ENCODE results near the gene ARFIP2. TPM values are rescaled to one million over a fixed set of nuclear protein-coding genes. Genes with fewer than 3 reads are reported as not detected.

The ARFIP2 gene
- total and polyA plus RNA-seq, 4 donors, result 16.2 to 42.0 (median 23.8) TPM

GRCh38 chr11:6486938-6487337 is 5.8 kb upstream of the ARFIP2 start:
- peaks cover 2 to 28% (median 19%) of the 10 kb centered on the region in 4 donors for H3K36me3 ChIP-seq (ENCODE audit: control insufficient read depth in 4 of 4, insufficient read depth in 3 of 4, low read depth in 1 of 4, low read length in 3 of 4)
- H3K9me3 ChIP-seq (ENCODE audit: control insufficient read depth in 4 of 4, low read length in 3 of 4), result no peaks in the 10 kb centered on the region
- no peak overlapping the region for H3K4me3 ChIP-seq (ENCODE audit: low read depth in 1 of 3, low read length in 3 of 3)
- no peak overlapping the region for H3K27ac ChIP-seq (ENCODE audit: low read depth in 1 of 2, low read length in 2 of 2)
- no peak overlapping the region for H3K9ac ChIP-seq (ENCODE audit: low read depth in 1 of 2, low read length in 2 of 2)
- H3K27me3 ChIP-seq (ENCODE audit: control insufficient read depth in 4 of 4, insufficient read depth in 4 of 4, low read length in 3 of 4), result no peaks in the 10 kb centered on the region
- TF ChIP-seq ZBTB33 (IDR thresholded peaks at IDR 0.05) (no peak), JUND (IDR thresholded peaks at IDR 0.05) (no peak), SP1 (IDR thresholded peaks at IDR 0.05) (no peak), EGR1 (IDR thresholded peaks at IDR 0.05; ENCODE audit: low read depth in 2 of 2) (no peak)
- 79% methylated on average over 1 of the region's 1 CpG for WGBS
- H3K4me1 ChIP-seq (ENCODE audit: control insufficient read depth in 4 of 4, insufficient read depth in 4 of 4, low read length in 3 of 4), result peaks cover 15 to 20% (median 18%) of the 10 kb centered on the region in 4 donors
- no peak for DNase-seq (ENCODE audit: low spot score)

GRCh38 chr11:6486256-6486655 is 5.1 kb upstream of the ARFIP2 start:
- Histone ChIP-seq H3K9ac (ENCODE audit: low read depth in 1 of 2, low read length in 2 of 2) (no peak overlapping the region), H3K4me3 (ENCODE audit: low read depth in 1 of 3, low read length in 3 of 3) (no peak overlapping the region), H3K27me3 (ENCODE audit: control insufficient read depth in 4 of 4, insufficient read depth in 4 of 4, low read length in 3 of 4) (no peaks in the 10 kb centered on the region), H3K9me3 (ENCODE audit: control insufficient read depth in 4 of 4, low read length in 3 of 4) (no peaks in the 10 kb centered on the region), H3K27ac (ENCODE audit: low read depth in 1 of 2, low read length in 2 of 2) (no peak overlapping the region), H3K36me3 (ENCODE audit: control insufficient read depth in 4 of 4, insufficient read depth in 3 of 4, low read depth in 1 of 4, low read length in 3 of 4) (peaks cover 2 to 27% (median 16%) of the 10 kb centered on the region in 4 donors), H3K4me1 (ENCODE audit: control insufficient read depth in 4 of 4, insufficient read depth in 4 of 4, low read length in 3 of 4) (peaks cover 15 to 24% (median 20%) of the 10 kb centered on the region in 4 donors)
- TF ChIP-seq EGR1 (IDR thresholded peaks at IDR 0.05; ENCODE audit: low read depth in 2 of 2) (no peak), REST (IDR thresholded peaks at IDR 0.05) (no peak), ZBTB33 (IDR thresholded peaks at IDR 0.05) (no peak)
- no peak for DNase-seq (ENCODE audit: low spot score)
- 87% methylated on average over 3 of the region's 3 CpGs for WGBS

- TF ChIP-seq SP1 (IDR thresholded peaks at IDR 0.05), result no peak
- DNase-seq (ENCODE audit: low spot score), result no peak
- H3K4me1 ChIP-seq (ENCODE audit: control insufficient read depth in 4 of 4, insufficient read depth in 4 of 4, low read length in 3 of 4), result peaks cover 15 to 27% (median 21%) of the 10 kb centered on the region in 4 donors
- H3K9ac ChIP-seq (ENCODE audit: low read depth in 1 of 2, low read length in 2 of 2), result no peak overlapping the region
- H3K27ac ChIP-seq (ENCODE audit: low read depth in 1 of 2, low read length in 2 of 2), result no peak overlapping the region
- H3K4me3 ChIP-seq (ENCODE audit: low read depth in 1 of 3, low read length in 3 of 3), result no peak overlapping the region
- peaks cover 2 to 27% (median 16%) of the 10 kb centered on the region in 4 donors for H3K36me3 ChIP-seq (ENCODE audit: control insufficient read depth in 4 of 4, insufficient read depth in 3 of 4, low read depth in 1 of 4, low read length in 3 of 4)
- no peaks in the 10 kb centered on the region for H3K27me3 ChIP-seq (ENCODE audit: control insufficient read depth in 4 of 4, insufficient read depth in 4 of 4, low read length in 3 of 4)
- H3K9me3 ChIP-seq (ENCODE audit: control insufficient read depth in 4 of 4, low read length in 3 of 4), result no peaks in the 10 kb centered on the region
- 84% methylated on average over 3 of the region's 3 CpGs for WGBS
Observed at GRCh38 chr11:6485661-6486060, 4.5 kb upstream of the ARFIP2 start.
